ENCODE results near the gene NDE1. TPM values are rescaled to one million over a fixed set of nuclear protein-coding genes. Genes with fewer than 3 reads are reported as not detected.
A peak's percentile ranks its signal among the peaks of the same experiment; 100 is the strongest.

NDE1 gene
- total and polyA plus RNA-seq, 2 of the 8 experiments (the other 6 are each of a cell fraction or from before 2014, with no cell fraction given): 13.3 to 41.3 TPM

DNA sequence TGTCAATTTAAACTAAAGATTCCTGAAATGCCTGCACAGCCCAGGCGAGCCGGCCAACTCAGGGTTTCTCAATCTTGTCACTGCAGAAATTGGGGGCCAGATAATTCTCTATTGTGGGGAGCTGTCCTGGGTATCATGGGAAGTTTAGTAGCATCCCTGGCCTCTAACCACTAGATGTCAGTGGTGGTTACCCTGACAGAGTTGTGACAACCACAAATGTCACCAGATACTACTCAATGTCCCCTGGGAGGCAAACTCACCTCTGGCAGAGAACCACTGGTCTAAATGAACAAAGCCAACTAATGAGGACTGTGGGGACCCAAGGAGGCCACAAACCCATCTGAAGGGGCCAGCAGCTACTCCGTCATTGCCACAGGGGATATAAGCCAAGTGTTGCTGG, 115.8 kb downstream of the NDE1 start:
- no peak overlapping the region for H3K14ac ChIP-seq (ENCODE audit: insufficient read length)
- no peak for TF ChIP-seq MAFK (IDR thresholded peaks at IDR 0.05; ENCODE audit: low read depth, low read length)
- peak; percentile 31; the same call in 1 of the 2 replicates for TF ChIP-seq CREB1 (IDR thresholded peaks at IDR 0.05)
- TF ChIP-seq RAD21 (IDR thresholded peaks at IDR 0.05 in 1 of 2, conservative IDR thresholded peaks at IDR 0.05 in 1 of 2; ENCODE audit: low read depth in 2 of 2, low read length in 2 of 2): peak; percentile 77 to 85
- TF ChIP-seq CTCF (IDR thresholded peaks at IDR 0.05; ENCODE audit: control extremely low read depth in 1 of 3, insufficient read depth in 1 of 3, low read depth in 1 of 3, low read length in 3 of 3): peak; percentile 37 to 76 (median 72)
- H3K9me3 ChIP-seq (ENCODE audit: insufficient read depth in 2 of 2, low read depth in 1 of 2, low read length in 1 of 2): no peaks in the 10 kb centered on the region
- peak in 1 of 2 experiments; percentile 50 for DNase-seq (ENCODE audit: low read depth in 1 of 2, low spot score in 2 of 2)
- ChIA-PET POLR2A (ENCODE audit: partially characterized antibody) (interaction anchor here (0.8 kb wide), 1 partner anchor 12 kb away, joined by 3 read pairs; no protein-coding TSS in a partner anchor), CTCF (ENCODE audit: partially characterized antibody) (interaction anchor here (0.6 to 2.0 kb wide), 16 partner anchors 8 to 428 kb away, joined by 3 to 11 read pairs (median 5); no protein-coding TSS in a partner anchor)
- no peaks in the 10 kb centered on the region for H3K27me3 ChIP-seq (replicated peaks in 1 of 4; ENCODE audit: control insufficient read depth in 3 of 4, extremely low read depth in 1 of 4, insufficient read depth in 3 of 4, low read length in 3 of 4)
- H2BK12ac ChIP-seq (ENCODE audit: low read depth, low read length): no peak overlapping the region
- H3K4me2 ChIP-seq (ENCODE audit: insufficient read depth in 1 of 2, low read depth in 2 of 2, low read length in 2 of 2): no peak overlapping the region
- H3K79me2 ChIP-seq (ENCODE audit: control insufficient read depth in 1 of 2, insufficient read depth in 2 of 2, low read length in 2 of 2): no peaks in the 10 kb centered on the region
- H4K91ac ChIP-seq (replicated peaks; ENCODE audit: insufficient read length, low read length): no peak overlapping the region
- H2BK120ac ChIP-seq (replicated peaks; ENCODE audit: low read depth, low read length): no peak overlapping the region
- H4K20me1 ChIP-seq (replicated peaks in 1 of 2; ENCODE audit: control insufficient read depth in 1 of 2, insufficient read depth in 2 of 2, low read length in 2 of 2): peaks cover 0 to 2% of the 10 kb centered on the region in 2 experiments
- no peaks in the 10 kb centered on the region for H3K79me1 ChIP-seq (ENCODE audit: low read depth, low read length)
- H4K5ac ChIP-seq (ENCODE audit: insufficient read length, low read depth, low read length): no peak overlapping the region
- H3K9ac ChIP-seq (replicated peaks in 1 of 4; ENCODE audit: extremely low read depth in 1 of 4, low read depth in 3 of 4, low read length in 3 of 4): no peak overlapping the region
- H3K23ac ChIP-seq (ENCODE audit: insufficient read length): no peak overlapping the region
- H3K56ac ChIP-seq (replicated peaks; ENCODE audit: insufficient read length, low read depth, low read length): no peak overlapping the region
- no peak overlapping the region for H2AK5ac ChIP-seq (ENCODE audit: low read depth, low read length)
- no peak overlapping the region for H2BK15ac ChIP-seq (ENCODE audit: low read length)
- H3K18ac ChIP-seq (ENCODE audit: extremely low read depth, low read length): no peak overlapping the region
- H3K4me1 ChIP-seq (replicated peaks in 1 of 4; ENCODE audit: control insufficient read depth in 3 of 4, insufficient read depth in 4 of 4, low read length in 3 of 4): 0 out of 7 replicates have a peak, but pooled peaks cover 0 to 1% (median 0%) of the 10 kb centered on the region in 4 experiments
- peak; percentile 79 for FAIRE-seq
- no peak overlapping the region for H2BK5ac ChIP-seq (ENCODE audit: low read depth, low read length)
- H3K36me3 ChIP-seq (ENCODE audit: control insufficient read depth in 2 of 4, insufficient read depth in 4 of 4, low read length in 3 of 4): no peaks in the 10 kb centered on the region
- no peak overlapping the region for H4K8ac ChIP-seq (ENCODE audit: extremely low read depth, insufficient read depth, low read length)
- WGBS, 2 experiments (ENCODE audit: extremely low coverage in 1 of 2, insufficient coverage in 1 of 2, insufficient read length in 1 of 2, insufficient replicate concordance in 2 of 2, low coverage in 1 of 2, low lambda C conversion rate in 2 of 2, missing lambda C conversion rate in 1 of 2): 50% methylated on average over 3 of the region's 3 CpGs; no CpG with 5 or more reads in 1 of the 2 experiments
- H3K4me3 ChIP-seq (ENCODE audit: extremely low read depth in 1 of 4, insufficient read depth in 2 of 4, low read depth in 3 of 4, low read length in 4 of 4): no peak overlapping the region
- no peak overlapping the region for H2BK20ac ChIP-seq (ENCODE audit: low read length)
- no peak overlapping the region for H2AFZ ChIP-seq (ENCODE audit: low read length)
- no peak overlapping the region for H3K4ac ChIP-seq (replicated peaks; ENCODE audit: insufficient read length, low read depth, low read length)
- no peak overlapping the region for H3K27ac ChIP-seq (ENCODE audit: low read depth, low read length)
- peaks cover 9% of the 10 kb centered on the region; the same call in 1 of the 2 replicates for H3K23me2 ChIP-seq (ENCODE audit: low read depth, low read length)

Measured in H1 (cell line).